ENCODE measurements around the gene GPR68.
"Not testable (repeated sequence)": the region's sequence is repeated elsewhere in the genome, so short reads cannot be mapped to it uniquely, and the experiment has no call there.

GPR68 gene

GRCh38 chr14:91207008-91207407 lies 37.5 kb downstream of the GPR68 start:
- Histone ChIP-seq H3K36me3 (ENCODE audit: control insufficient read depth, insufficient read depth, low read length, severe bottlenecking) (peaks cover 54% of the 10 kb centered on the region), H3K9me3 (ENCODE audit: control insufficient read depth, low read length) (no peaks in the 10 kb centered on the region), H3K4me3 (ENCODE audit: low read length) (no peak overlapping the region), H3K4me1 (ENCODE audit: control insufficient read depth, insufficient read depth, low read length) (peaks cover 4% of the 10 kb centered on the region), H3K27me3 (replicated peaks; ENCODE audit: control insufficient read depth, insufficient read depth, low read length) (no peaks in the 10 kb centered on the region), H3K9ac (ENCODE audit: low read length) (no peak overlapping the region)
- no peak for DNase-seq (ENCODE audit: low read depth)

- peaks cover 53% of the 10 kb centered on the region for H3K36me3 ChIP-seq (ENCODE audit: control insufficient read depth, insufficient read depth, low read length, severe bottlenecking)
- no peak for DNase-seq (ENCODE audit: low read depth)
- peaks cover 5% of the 10 kb centered on the region for H3K4me1 ChIP-seq (ENCODE audit: control insufficient read depth, insufficient read depth, low read length)
- no peak overlapping the region for H3K9ac ChIP-seq (ENCODE audit: low read length)
- H3K27me3 ChIP-seq (replicated peaks; ENCODE audit: control insufficient read depth, insufficient read depth, low read length): no peaks in the 10 kb centered on the region
- H3K9me3 ChIP-seq (ENCODE audit: control insufficient read depth, low read length): no peaks in the 10 kb centered on the region
- no peak overlapping the region for H3K4me3 ChIP-seq (ENCODE audit: low read length)
Measured at GRCh38 chr14:91205459-91205858, 39.0 kb downstream of the GPR68 start.

GRCh38 chr14:91204657-91205056 lies 39.8 kb downstream of the GPR68 start:
- Histone ChIP-seq H3K36me3 (ENCODE audit: control insufficient read depth, insufficient read depth, low read length, severe bottlenecking) (peaks cover 57% of the 10 kb centered on the region), H3K4me1 (ENCODE audit: control insufficient read depth, insufficient read depth, low read length) (peaks cover 5% of the 10 kb centered on the region), H3K27me3 (replicated peaks; ENCODE audit: control insufficient read depth, insufficient read depth, low read length) (no peaks in the 10 kb centered on the region), H3K9me3 (ENCODE audit: control insufficient read depth, low read length) (no peaks in the 10 kb centered on the region), H3K9ac (ENCODE audit: low read length) (no peak overlapping the region), H3K4me3 (ENCODE audit: low read length) (no peak overlapping the region)
- no peak for DNase-seq (ENCODE audit: low read depth)

GRCh38 chr14:91202234-91202974 lies 42.1 kb downstream of the GPR68 start:
- Histone ChIP-seq H3K9ac (ENCODE audit: low read length) (no peak overlapping the region), H3K36me3 (ENCODE audit: control insufficient read depth, insufficient read depth, low read length, severe bottlenecking) (peaks cover 63% of the 10 kb centered on the region), H3K4me1 (ENCODE audit: control insufficient read depth, insufficient read depth, low read length) (peaks cover 5% of the 10 kb centered on the region), H3K27me3 (replicated peaks; ENCODE audit: control insufficient read depth, insufficient read depth, low read length) (no peaks in the 10 kb centered on the region), H3K9me3 (ENCODE audit: control insufficient read depth, low read length) (no peaks in the 10 kb centered on the region), H3K4me3 (ENCODE audit: low read length) (no peak overlapping the region)
- no peak for DNase-seq (ENCODE audit: low read depth)

GRCh38 chr14:91200802-91201201 lies 43.7 kb downstream of the GPR68 start:
- H3K9ac ChIP-seq (ENCODE audit: low read length); H3K9me3 ChIP-seq (ENCODE audit: control insufficient read depth, low read length); DNase-seq (ENCODE audit: low read depth); H3K4me1 ChIP-seq (ENCODE audit: control insufficient read depth, insufficient read depth, low read length); H3K27me3 ChIP-seq (replicated peaks; ENCODE audit: control insufficient read depth, insufficient read depth, low read length); H3K4me3 ChIP-seq (ENCODE audit: low read length): not testable (repeated sequence)
- peaks cover 64% of the 10 kb centered on the region for H3K36me3 ChIP-seq (ENCODE audit: control insufficient read depth, insufficient read depth, low read length, severe bottlenecking)

- DNase-seq (ENCODE audit: low read depth): no peak
- Histone ChIP-seq H3K9ac (ENCODE audit: low read length) (no peak overlapping the region), H3K4me1 (ENCODE audit: control insufficient read depth, insufficient read depth, low read length) (peaks cover 5% of the 10 kb centered on the region), H3K9me3 (ENCODE audit: control insufficient read depth, low read length) (no peaks in the 10 kb centered on the region), H3K36me3 (ENCODE audit: control insufficient read depth, insufficient read depth, low read length, severe bottlenecking) (peaks cover 49% of the 10 kb centered on the region), H3K4me3 (ENCODE audit: low read length) (no peak overlapping the region), H3K27me3 (replicated peaks; ENCODE audit: control insufficient read depth, insufficient read depth, low read length) (no peaks in the 10 kb centered on the region)
Measured at GRCh38 chr14:91197631-91198030, 46.9 kb downstream of the GPR68 start.

- no peak for DNase-seq (ENCODE audit: low read depth)
- Histone ChIP-seq H3K27me3 (replicated peaks; ENCODE audit: control insufficient read depth, insufficient read depth, low read length) (no peaks in the 10 kb centered on the region), H3K36me3 (ENCODE audit: control insufficient read depth, insufficient read depth, low read length, severe bottlenecking) (peaks cover 58% of the 10 kb centered on the region)
Measured at GRCh38 chr14:91195881-91196280, 48.6 kb downstream of the GPR68 start.

GRCh38 chr14:91193069-91193468 lies 51.4 kb downstream of the GPR68 start:
- Histone ChIP-seq H3K9me3 (ENCODE audit: control insufficient read depth, low read length) (no peaks in the 10 kb centered on the region), H3K4me3 (ENCODE audit: low read length) (no peak overlapping the region), H3K4me1 (ENCODE audit: control insufficient read depth, insufficient read depth, low read length) (no peaks in the 10 kb centered on the region), H3K36me3 (ENCODE audit: control insufficient read depth, insufficient read depth, low read length, severe bottlenecking) (peaks cover 51% of the 10 kb centered on the region), H3K9ac (ENCODE audit: low read length) (no peak overlapping the region), H3K27me3 (replicated peaks; ENCODE audit: control insufficient read depth, insufficient read depth, low read length) (no peaks in the 10 kb centered on the region)
- no peak for DNase-seq (ENCODE audit: low read depth)

More at GRCh38 chr14:91195881-91196280, 48.6 kb downstream of the GPR68 start:
- H3K4me1 ChIP-seq (ENCODE audit: control insufficient read depth, insufficient read depth, low read length): no peaks in the 10 kb centered on the region
- H3K9ac ChIP-seq (ENCODE audit: low read length): no peak overlapping the region
- no peak overlapping the region for H3K4me3 ChIP-seq (ENCODE audit: low read length)
- H3K9me3 ChIP-seq (ENCODE audit: control insufficient read depth, low read length): no peaks in the 10 kb centered on the region

- Histone ChIP-seq H3K36me3 (ENCODE audit: control insufficient read depth, insufficient read depth, low read length, severe bottlenecking) (peaks cover 42% of the 10 kb centered on the region), H3K9me3 (ENCODE audit: control insufficient read depth, low read length) (no peaks in the 10 kb centered on the region), H3K4me3 (ENCODE audit: low read length) (no peak overlapping the region), H3K4me1 (ENCODE audit: control insufficient read depth, insufficient read depth, low read length) (peaks cover 7% of the 10 kb centered on the region), H3K27me3 (replicated peaks; ENCODE audit: control insufficient read depth, insufficient read depth, low read length) (no peaks in the 10 kb centered on the region), H3K9ac (ENCODE audit: low read length) (no peak overlapping the region)
- DNase-seq (ENCODE audit: low read depth): no peak
Measured at GRCh38 chr14:91190853-91191252, 53.7 kb downstream of the GPR68 start.

GRCh38 chr14:91187271-91187670 lies 57.2 kb downstream of the GPR68 start:
- Histone ChIP-seq H3K9ac (ENCODE audit: low read length) (no peak overlapping the region), H3K9me3 (ENCODE audit: control insufficient read depth, low read length) (no peaks in the 10 kb centered on the region), H3K36me3 (ENCODE audit: control insufficient read depth, insufficient read depth, low read length, severe bottlenecking) (peaks cover 48% of the 10 kb centered on the region), H3K4me3 (ENCODE audit: low read length) (no peak overlapping the region), H3K27me3 (replicated peaks; ENCODE audit: control insufficient read depth, insufficient read depth, low read length) (no peaks in the 10 kb centered on the region), H3K4me1 (ENCODE audit: control insufficient read depth, insufficient read depth, low read length) (peaks cover 13% of the 10 kb centered on the region)
- DNase-seq (ENCODE audit: low read depth): no peak

- Histone ChIP-seq H3K9ac (ENCODE audit: low read length) (no peak overlapping the region), H3K4me3 (ENCODE audit: low read length) (no peak overlapping the region), H3K4me1 (ENCODE audit: control insufficient read depth, insufficient read depth, low read length) (peaks cover 13% of the 10 kb centered on the region), H3K9me3 (ENCODE audit: control insufficient read depth, low read length) (no peaks in the 10 kb centered on the region), H3K36me3 (ENCODE audit: control insufficient read depth, insufficient read depth, low read length, severe bottlenecking) (peaks cover 46% of the 10 kb centered on the region), H3K27me3 (replicated peaks; ENCODE audit: control insufficient read depth, insufficient read depth, low read length) (no peaks in the 10 kb centered on the region)
- peak; percentile 6 for DNase-seq (ENCODE audit: low read depth)
Measured at GRCh38 chr14:91186515-91187066, 57.9 kb downstream of the GPR68 start.

All from adipocyte (in vitro differentiated cells).